ENCODE data around the gene METTL2B. TPM values are rescaled to one million over a fixed set of nuclear protein-coding genes. Genes with fewer than 3 reads are reported as not detected.
A peak's percentile ranks its signal among the peaks of the same experiment; 100 is the strongest.
"Not testable (repeated sequence)": the region's sequence is repeated elsewhere in the genome, so short reads cannot be mapped to it uniquely, and the experiment has no call there.

Gene METTL2B
- total RNA-seq, 1 experiment from 2014 or later, result 44.3 TPM

DNA sequence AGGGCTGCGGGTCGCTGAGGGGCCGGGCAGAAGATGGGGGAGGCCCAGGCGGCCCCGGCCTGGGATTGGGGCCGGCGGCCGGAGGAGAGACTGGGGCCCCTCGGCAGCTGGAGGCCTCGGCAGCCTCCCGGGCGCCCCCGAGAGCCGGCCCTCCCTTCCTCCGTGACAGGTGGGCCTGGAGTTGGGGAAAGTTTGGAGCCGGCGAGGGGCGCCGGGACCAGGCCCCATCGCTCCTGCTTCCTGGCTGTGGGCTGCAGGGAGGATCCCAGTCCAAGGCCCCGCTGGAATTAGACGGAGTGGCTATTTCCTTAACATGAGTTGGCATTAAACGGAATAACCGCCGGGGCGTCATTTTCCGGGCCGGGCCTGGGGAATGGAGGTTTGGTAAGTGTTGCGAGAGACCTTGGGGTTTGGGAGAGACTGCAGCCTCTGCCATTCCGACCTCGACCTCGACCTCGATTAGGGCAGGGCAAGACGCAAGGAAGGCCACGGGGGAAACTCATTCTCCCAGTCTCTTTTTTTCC lies 55.5 kb downstream of the METTL2B start:
- WGBS (ENCODE audit: extremely low coverage, insufficient read length, low lambda C conversion rate), result no CpG with 5 or more reads among the region's 35 CpGs
- not testable (repeated sequence) for H4K20me1 ChIP-seq (ENCODE audit: control insufficient read depth, insufficient read depth, insufficient read length); H4K8ac ChIP-seq (replicated peaks; ENCODE audit: insufficient read length, low read depth, low read length); H2BK120ac ChIP-seq (ENCODE audit: low read depth, low read length, poor library complexity, severe bottlenecking); H2BK12ac ChIP-seq (ENCODE audit: insufficient read length, low read depth, low read length); H3K79me2 ChIP-seq (ENCODE audit: insufficient read depth, low read length); H3K9me3 Mint-ChIP-seq; H3K79me1 ChIP-seq (ENCODE audit: insufficient read depth, low read depth, low read length, poor library complexity, severe bottlenecking); H3K9me3 ChIP-seq (ENCODE audit: control insufficient read depth, low read depth, low read length); H4K91ac ChIP-seq (ENCODE audit: insufficient read length, low read depth, low read length); H3K23me2 ChIP-seq (ENCODE audit: insufficient read length, low read depth, low read length, poor library complexity, severe bottlenecking); H3K27me3 Mint-ChIP-seq (ENCODE audit: low read depth); H3K56ac ChIP-seq (ENCODE audit: insufficient read length, low read depth, low read length); H3K4ac ChIP-seq (ENCODE audit: low read depth, low read length); H3K23ac ChIP-seq (ENCODE audit: insufficient read length, low read depth, low read length); H2BK5ac ChIP-seq (ENCODE audit: insufficient read length, low read length); H3K4me1 ChIP-seq (ENCODE audit: insufficient read depth, low read length); H4K5ac ChIP-seq (ENCODE audit: insufficient read length, low read depth, low read length); H2BK20ac ChIP-seq (ENCODE audit: low read depth, low read length, poor library complexity, severe bottlenecking); H3K27me3 ChIP-seq (ENCODE audit: insufficient read depth, low read length); H3K27ac ChIP-seq (ENCODE audit: insufficient read length, low read depth, low read length); H2AK5ac ChIP-seq (ENCODE audit: insufficient read length, low read length); DNase-seq; H2AFZ ChIP-seq (ENCODE audit: low read length); H2BK15ac ChIP-seq (ENCODE audit: low read depth, low read length); H3T11ph ChIP-seq (ENCODE audit: low read length)
- H3K27ac Mint-ChIP-seq, result peak overlapping the region; percentile 46 to 98 (median 96); a peak in 6 of 7 replicates
- H3K4me2 ChIP-seq (ENCODE audit: insufficient read depth, insufficient read length, low read length), result peak overlapping the region; percentile 91
- H3K36me3 Mint-ChIP-seq (ENCODE audit: insufficient read depth in 1 of 3, low read depth in 3 of 3), result peaks cover 15 to 36% (median 35%) of the 10 kb centered on the region in 3 experiments
- peak overlapping the region; percentile 93 for H3K9ac ChIP-seq (ENCODE audit: extremely low read depth, insufficient read length, low read length)
- peaks cover 16 to 21% of the 10 kb centered on the region in 2 experiments for H3K4me1 Mint-ChIP-seq
- H3K18ac ChIP-seq (ENCODE audit: insufficient read length, low read depth, low read length), result peak overlapping the region; percentile 58
- peak overlapping the region; percentile 71; the same call in 1 of the 2 replicates for H3K14ac ChIP-seq (ENCODE audit: insufficient read depth, low read length)
- peak overlapping the region; percentile 86 to 95 for H3K4me3 Mint-ChIP-seq

DNA sequence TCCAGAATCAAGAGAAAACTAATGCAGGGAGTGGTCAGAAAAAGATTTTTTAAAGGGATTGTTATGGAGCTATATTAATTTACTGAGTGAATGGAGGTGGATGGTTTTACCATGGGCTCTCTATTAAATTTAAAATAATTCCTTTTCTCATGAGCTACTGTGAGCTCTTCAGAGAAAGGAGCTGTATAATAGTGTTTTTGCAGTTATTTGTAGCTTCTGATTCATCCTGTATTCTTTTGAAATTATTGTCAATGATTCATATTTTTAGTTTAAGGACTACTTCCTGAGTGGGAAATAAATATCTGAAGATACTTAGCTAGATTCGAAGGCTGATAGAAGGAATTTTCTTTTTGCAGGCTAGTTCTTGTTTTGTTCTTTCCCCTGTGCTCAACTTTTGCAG lies 56.4 kb downstream of the METTL2B start:
- H4K91ac ChIP-seq (ENCODE audit: insufficient read length, low read depth, low read length); H3K4me2 ChIP-seq (ENCODE audit: insufficient read depth, insufficient read length, low read length); H3K9me3 ChIP-seq (ENCODE audit: control insufficient read depth, low read depth, low read length); H4K5ac ChIP-seq (ENCODE audit: insufficient read length, low read depth, low read length); H3K4ac ChIP-seq (ENCODE audit: low read depth, low read length); H4K20me1 ChIP-seq (ENCODE audit: control insufficient read depth, insufficient read depth, insufficient read length); H3K18ac ChIP-seq (ENCODE audit: insufficient read length, low read depth, low read length); H3K23me2 ChIP-seq (ENCODE audit: insufficient read length, low read depth, low read length, poor library complexity, severe bottlenecking); H3K23ac ChIP-seq (ENCODE audit: insufficient read length, low read depth, low read length); H2AK5ac ChIP-seq (ENCODE audit: insufficient read length, low read length); H2BK20ac ChIP-seq (ENCODE audit: low read depth, low read length, poor library complexity, severe bottlenecking); H3K4me1 ChIP-seq (ENCODE audit: insufficient read depth, low read length); H3K56ac ChIP-seq (ENCODE audit: insufficient read length, low read depth, low read length); H3K9ac ChIP-seq (ENCODE audit: extremely low read depth, insufficient read length, low read length); H3K14ac ChIP-seq (ENCODE audit: insufficient read depth, low read length); DNase-seq; H2BK15ac ChIP-seq (ENCODE audit: low read depth, low read length); H2BK5ac ChIP-seq (ENCODE audit: insufficient read length, low read length); H4K8ac ChIP-seq (replicated peaks; ENCODE audit: insufficient read length, low read depth, low read length); H3K27me3 ChIP-seq (ENCODE audit: insufficient read depth, low read length); H3K27me3 Mint-ChIP-seq (ENCODE audit: low read depth); H3K27ac ChIP-seq (ENCODE audit: insufficient read length, low read depth, low read length); H2BK12ac ChIP-seq (ENCODE audit: insufficient read length, low read depth, low read length); H2AFZ ChIP-seq (ENCODE audit: low read length); H3K9me3 Mint-ChIP-seq; H3K27ac Mint-ChIP-seq; H3K79me1 ChIP-seq (ENCODE audit: insufficient read depth, low read depth, low read length, poor library complexity, severe bottlenecking); H3T11ph ChIP-seq (ENCODE audit: low read length); H3K79me2 ChIP-seq (ENCODE audit: insufficient read depth, low read length); H2BK120ac ChIP-seq (ENCODE audit: low read depth, low read length, poor library complexity, severe bottlenecking): not testable (repeated sequence)
- Mint-ChIP-seq H3K36me3 (ENCODE audit: insufficient read depth in 1 of 3, low read depth in 3 of 3) (peaks cover 16 to 38% (median 36%) of the 10 kb centered on the region in 3 experiments), H3K4me1 (peaks cover 16 to 21% of the 10 kb centered on the region in 2 experiments), H3K4me3 (peak overlapping the region; percentile 86 to 95)
- WGBS (ENCODE audit: extremely low coverage, insufficient read length, low lambda C conversion rate), result no CpG with 5 or more reads among the region's 1 CpG

Data from H9 (cell line).